Upper lobe of left lung (tissue), 4 donors: ENCODE data around the gene TCN2.

Experiments
- EP300 ChIP-seq, 4 donors: sonication (generic); formaldehyde crosslinking; IDR thresholded peaks; one replicate each; pipeline ENCODE4 v1.5.1; 2017; ENCODE audit warnings: antibody characterized with exemption in 4 of 4, control low read depth in 2 of 4
- TF ChIP-seq, protein P1 (sequence below), 6 experiments: fragments of 450-650 bp in 4 of 6; fragments of 200-600 bp in 2 of 6; sonication (generic) in 2 of 6; IDR thresholded peaks; one replicate each; pipeline ENCODE4 v1.5.1; 2016 to 2019; ENCODE audit warnings: antibody characterized with exemption in 6 of 6

DNA sequence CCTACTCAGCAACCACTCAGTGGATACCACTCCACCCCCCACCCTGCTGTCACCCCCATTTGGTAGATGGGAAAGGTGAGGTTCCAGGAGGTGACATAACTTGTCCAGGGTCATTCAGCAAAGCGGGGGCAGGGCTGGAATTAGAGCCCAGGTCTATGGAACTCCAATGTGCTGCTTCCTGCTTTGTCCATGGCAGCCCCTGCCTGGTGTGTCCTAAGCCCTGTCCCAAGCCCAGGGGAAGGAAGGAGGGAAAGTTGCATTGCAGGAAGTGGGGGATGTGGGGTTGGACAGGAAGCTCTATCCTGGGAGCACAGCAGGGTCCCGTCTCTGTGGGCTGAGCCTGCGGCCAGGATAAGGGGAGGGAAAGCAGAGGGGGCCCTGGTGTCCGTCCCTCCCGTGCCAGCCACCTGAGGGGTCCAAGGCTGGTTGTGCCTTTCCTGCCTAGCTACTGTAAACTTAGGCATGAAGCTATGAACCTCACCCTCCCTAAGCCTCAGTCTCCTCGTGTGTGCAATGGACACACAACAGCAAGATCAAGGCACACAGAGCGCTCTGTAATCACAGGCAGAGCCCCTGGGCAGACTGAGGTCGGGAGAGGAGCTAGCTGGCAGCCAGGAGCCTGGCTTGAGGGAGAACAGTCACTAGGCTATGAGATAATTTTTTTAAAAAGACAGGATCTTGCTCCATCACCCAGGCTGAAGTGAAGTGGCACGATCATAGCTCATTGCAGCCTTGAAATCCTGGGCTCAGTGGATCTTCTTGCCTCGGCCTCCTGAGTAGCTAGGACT, 45.4 kb upstream of the TCN2 start:
- TF ChIP-seq, protein P1, sequence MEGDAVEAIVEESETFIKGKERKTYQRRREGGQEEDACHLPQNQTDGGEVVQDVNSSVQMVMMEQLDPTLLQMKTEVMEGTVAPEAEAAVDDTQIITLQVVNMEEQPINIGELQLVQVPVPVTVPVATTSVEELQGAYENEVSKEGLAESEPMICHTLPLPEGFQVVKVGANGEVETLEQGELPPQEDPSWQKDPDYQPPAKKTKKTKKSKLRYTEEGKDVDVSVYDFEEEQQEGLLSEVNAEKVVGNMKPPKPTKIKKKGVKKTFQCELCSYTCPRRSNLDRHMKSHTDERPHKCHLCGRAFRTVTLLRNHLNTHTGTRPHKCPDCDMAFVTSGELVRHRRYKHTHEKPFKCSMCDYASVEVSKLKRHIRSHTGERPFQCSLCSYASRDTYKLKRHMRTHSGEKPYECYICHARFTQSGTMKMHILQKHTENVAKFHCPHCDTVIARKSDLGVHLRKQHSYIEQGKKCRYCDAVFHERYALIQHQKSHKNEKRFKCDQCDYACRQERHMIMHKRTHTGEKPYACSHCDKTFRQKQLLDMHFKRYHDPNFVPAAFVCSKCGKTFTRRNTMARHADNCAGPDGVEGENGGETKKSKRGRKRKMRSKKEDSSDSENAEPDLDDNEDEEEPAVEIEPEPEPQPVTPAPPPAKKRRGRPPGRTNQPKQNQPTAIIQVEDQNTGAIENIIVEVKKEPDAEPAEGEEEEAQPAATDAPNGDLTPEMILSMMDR (IDR thresholded peaks at IDR 0.05): no peak
- TF ChIP-seq EP300 (IDR thresholded peaks at IDR 0.05): no peak
